Measurements from ENCODE around the gene ALDH3A1.

ALDH3A1 gene

DNA sequence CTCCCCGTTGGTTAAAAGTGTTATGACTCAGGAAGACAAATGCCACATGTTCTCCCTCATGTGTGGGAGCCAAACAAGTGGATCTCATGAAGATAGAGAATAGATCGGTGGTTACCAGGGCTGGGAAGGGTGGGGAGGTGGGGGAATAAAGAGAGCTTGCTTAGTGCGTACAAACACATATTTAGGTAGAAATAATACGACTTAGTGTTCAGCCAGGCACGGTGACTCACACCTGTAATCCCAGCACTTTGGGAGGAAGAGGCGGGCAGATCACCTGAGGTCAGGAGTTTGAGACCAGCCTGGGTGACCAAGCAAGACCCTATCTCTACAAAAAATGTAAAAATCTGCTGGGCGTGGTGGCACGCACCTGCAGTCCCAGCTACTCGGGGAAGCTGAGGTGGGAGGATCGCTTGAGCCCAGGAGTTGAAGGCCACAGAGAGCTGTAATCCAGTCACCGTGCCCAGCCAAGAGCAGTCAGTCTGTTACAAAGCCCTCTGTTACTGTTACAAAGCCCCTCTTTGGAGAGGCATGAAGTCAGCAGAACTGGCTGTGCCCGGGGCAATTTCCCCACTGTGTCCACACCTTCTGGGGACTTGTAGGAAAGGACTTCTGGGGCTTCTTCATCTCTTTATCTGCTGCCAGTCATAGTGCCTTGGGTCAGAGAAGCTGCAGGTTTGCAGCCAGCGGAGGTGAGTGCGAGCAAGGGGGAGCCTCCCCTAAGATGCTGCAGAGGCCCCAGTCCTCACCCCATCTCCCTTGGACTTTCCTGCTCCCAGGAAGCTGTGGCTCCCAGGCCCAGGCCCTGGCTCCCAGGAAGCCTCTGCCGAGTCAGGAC is 4.3 kb upstream of the ALDH3A1 start:
- Mint-ChIP-seq H3K36me3 (no peaks in the 10 kb centered on the region), H3K27me3 (peaks cover 11% of the 10 kb centered on the region), H3K4me3 (no peak overlapping the region), H3K4me1 (ENCODE audit: low read depth) (no peaks in the 10 kb centered on the region), H3K9me3 (ENCODE audit: low read depth) (no peaks in the 10 kb centered on the region), H3K27ac (no peak overlapping the region)

DNA sequence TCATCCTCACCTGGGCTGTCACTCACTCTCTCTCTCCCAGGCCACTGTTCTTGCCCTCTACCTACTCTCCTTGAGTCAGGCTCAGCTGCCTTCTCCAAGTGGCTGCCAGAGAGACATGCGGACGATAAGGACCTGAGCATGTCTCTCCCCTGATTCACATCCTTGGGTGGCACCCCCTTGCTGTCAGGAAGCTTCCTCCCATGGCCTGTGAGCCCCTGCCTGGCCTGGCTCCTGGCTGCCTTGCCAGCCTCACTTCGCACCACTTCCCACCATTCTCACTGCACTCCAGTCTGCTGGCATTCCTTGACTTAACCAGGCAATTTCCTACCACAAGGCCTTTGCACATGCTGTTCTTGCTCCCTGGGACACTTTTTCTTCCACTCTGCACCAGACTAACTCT is 2.7 kb upstream of the ALDH3A1 start:
- H3K27ac Mint-ChIP-seq, result peak overlapping the region; percentile 19
- H3K4me3 Mint-ChIP-seq, result no peak overlapping the region
- H3K4me1 Mint-ChIP-seq (ENCODE audit: low read depth), result no peaks in the 10 kb centered on the region
- no peaks in the 10 kb centered on the region for H3K9me3 Mint-ChIP-seq (ENCODE audit: low read depth)
- H3K27me3 Mint-ChIP-seq, result peaks cover 11% of the 10 kb centered on the region
- H3K36me3 Mint-ChIP-seq, result no peaks in the 10 kb centered on the region

DNA sequence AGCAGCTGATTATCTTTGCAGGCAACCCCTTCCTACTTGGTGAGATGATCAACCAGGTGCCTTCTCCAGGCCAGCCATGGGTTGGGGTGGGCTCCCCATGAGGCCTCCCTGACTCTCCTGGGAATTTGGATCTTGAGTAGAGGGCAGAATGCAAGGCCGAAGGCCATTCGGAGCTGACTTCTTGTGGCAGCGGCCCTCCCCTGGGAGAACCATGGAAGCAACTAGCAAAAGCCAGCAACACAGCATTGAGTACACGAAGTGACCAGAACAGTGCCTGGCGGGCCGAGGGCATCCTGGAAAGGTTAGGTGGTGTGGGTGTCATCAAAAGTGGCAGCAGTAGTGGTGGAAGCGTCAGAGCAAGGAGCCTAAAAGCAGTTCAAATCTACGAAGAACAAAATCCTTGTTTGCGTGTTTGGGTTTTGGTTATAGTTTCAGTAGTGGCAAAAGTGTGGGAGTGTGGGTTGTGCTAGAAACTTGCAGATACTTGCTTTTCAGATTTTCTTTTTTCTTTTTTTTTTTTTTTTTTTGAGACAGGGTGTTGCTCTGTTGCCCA is 2.0 kb upstream of the ALDH3A1 start:
- Mint-ChIP-seq H3K27me3 (peaks cover 9% of the 10 kb centered on the region), H3K9me3 (ENCODE audit: low read depth) (no peaks in the 10 kb centered on the region), H3K27ac (no peak overlapping the region), H3K4me3 (no peak overlapping the region), H3K36me3 (no peaks in the 10 kb centered on the region), H3K4me1 (ENCODE audit: low read depth) (no peaks in the 10 kb centered on the region)

DNA sequence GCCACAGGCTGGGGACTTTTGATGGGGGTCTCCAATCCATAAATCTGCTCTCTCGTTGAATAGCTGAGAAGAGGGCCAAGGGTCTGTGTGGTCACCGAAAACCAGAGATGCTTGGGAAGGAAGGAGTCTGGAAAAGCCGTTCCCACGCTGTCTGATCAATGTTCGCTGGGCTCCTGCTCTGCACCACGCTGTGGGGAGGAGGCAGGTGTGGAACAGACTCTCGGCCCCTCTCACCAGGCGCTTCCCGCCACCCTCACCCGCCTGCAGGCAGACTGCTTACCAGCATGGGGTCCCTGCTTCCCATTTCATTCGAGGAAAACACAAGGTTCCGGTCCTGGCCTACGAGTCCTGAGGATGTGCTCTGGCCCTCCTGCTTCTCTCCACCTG is 702 bp upstream of the ALDH3A1 start:
- no peaks in the 10 kb centered on the region for H3K36me3 Mint-ChIP-seq
- no peak overlapping the region for H3K27ac Mint-ChIP-seq
- H3K4me3 Mint-ChIP-seq, result no peak overlapping the region
- no peaks in the 10 kb centered on the region for H3K9me3 Mint-ChIP-seq (ENCODE audit: low read depth)
- H3K27me3 Mint-ChIP-seq, result peaks cover 8% of the 10 kb centered on the region
- H3K4me1 Mint-ChIP-seq (ENCODE audit: low read depth), result no peaks in the 10 kb centered on the region

DNA sequence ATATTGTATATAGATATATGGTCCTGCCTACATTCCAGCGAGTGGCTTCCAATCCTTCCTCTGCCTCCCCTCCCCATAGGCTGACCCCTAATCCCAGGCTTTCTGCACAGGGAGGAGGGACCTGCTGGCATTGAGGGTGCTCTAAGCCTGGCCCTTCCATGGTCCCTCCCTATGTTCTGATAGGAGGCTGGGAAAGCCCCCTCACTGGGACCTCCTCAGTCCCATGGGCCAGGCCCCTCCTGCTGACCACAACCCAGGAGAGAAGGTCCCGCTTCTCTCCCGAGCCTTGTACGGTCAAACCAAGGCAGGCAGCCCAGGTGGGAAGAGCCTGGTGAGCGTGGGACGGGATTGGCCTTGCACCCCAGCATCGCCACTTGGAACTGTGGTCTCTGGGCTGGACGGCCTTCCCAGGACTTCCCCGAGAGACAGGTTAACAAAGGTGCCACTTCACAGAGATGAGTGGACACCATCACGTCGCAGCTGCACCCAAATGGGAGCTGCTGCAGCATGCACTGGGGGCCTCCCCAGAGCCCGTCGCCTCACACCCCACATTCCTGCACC is 859 bp downstream of the ALDH3A1 start:
- peaks cover 8% of the 10 kb centered on the region for H3K27me3 Mint-ChIP-seq
- H3K4me1 Mint-ChIP-seq (ENCODE audit: low read depth), result no peaks in the 10 kb centered on the region
- no peak overlapping the region for H3K4me3 Mint-ChIP-seq
- no peaks in the 10 kb centered on the region for H3K36me3 Mint-ChIP-seq
- H3K27ac Mint-ChIP-seq, result no peak overlapping the region
- H3K9me3 Mint-ChIP-seq (ENCODE audit: low read depth), result no peaks in the 10 kb centered on the region

DNA sequence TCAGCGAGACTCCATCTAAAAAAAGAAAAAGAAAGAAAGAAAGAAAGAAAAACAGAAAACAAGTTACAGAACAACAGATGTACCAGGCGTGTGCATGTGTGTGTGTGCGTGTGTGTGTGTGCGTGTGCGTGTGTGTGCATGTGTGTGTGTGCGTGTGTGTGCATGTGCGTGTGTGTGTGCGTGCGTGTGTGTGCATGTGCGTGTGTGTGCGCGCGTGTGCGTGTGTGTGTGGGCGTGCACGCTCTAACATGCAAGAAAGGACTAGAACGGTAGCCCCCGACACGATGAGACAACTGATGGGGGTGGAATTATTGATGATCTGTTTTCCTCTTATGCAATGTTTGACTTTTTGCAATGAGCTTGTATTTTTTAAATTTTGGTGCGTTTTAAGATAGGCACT is 1.6 kb downstream of the ALDH3A1 start:
- H3K36me3 Mint-ChIP-seq, result no peaks in the 10 kb centered on the region
- H3K4me1 Mint-ChIP-seq (ENCODE audit: low read depth), result no peaks in the 10 kb centered on the region
- peaks cover 8% of the 10 kb centered on the region for H3K27me3 Mint-ChIP-seq
- H3K4me3 Mint-ChIP-seq, result no peak overlapping the region
- H3K9me3 Mint-ChIP-seq (ENCODE audit: low read depth), result no peaks in the 10 kb centered on the region
- H3K27ac Mint-ChIP-seq, result no peak overlapping the region

DNA sequence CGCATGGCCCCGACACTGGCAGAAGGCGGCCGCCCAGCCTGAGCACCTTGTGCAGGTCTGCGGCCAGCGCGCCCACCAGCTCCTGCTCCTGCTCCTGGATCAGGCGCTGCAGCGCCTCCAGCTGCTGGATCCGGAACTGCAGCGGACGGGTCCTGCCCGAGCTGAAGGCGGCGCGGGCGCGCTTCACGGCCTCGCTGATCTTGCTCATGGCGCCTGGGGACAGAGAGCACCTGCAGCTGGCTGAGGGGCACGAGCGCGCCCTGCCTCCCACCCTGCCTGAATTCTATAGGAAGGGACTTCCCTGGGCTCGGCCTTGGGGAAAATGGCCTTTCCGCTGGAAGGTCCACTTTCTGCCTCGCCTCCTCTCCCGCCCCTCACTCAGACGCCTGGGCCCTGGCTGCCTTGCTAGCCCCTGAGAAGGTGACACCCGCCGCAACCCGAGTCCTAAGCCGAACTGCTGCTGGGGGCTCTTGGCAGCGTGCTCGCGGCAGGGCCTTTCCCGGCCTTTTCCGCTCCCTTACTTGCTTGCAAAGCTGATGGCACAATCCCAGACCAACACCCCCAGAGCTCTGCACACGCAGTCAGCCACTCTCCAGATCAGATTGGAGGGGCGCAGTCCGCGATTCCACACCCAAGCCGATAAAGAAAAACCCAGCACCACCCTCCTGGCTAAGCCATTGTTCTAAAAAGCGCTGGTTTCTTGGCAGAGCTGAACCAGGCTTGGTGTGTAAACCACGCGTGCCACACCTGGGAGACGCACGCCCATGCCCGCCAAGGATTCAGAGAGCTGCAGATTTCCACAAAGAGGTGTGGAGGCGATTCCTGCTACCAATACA is 3.0 kb downstream of the ALDH3A1 start:
- Mint-ChIP-seq H3K9me3 (ENCODE audit: low read depth) (no peaks in the 10 kb centered on the region), H3K27me3 (peaks cover 3% of the 10 kb centered on the region), H3K4me1 (ENCODE audit: low read depth) (no peaks in the 10 kb centered on the region), H3K36me3 (no peaks in the 10 kb centered on the region), H3K27ac (no peak overlapping the region), H3K4me3 (peak overlapping the region; percentile 69)

DNA sequence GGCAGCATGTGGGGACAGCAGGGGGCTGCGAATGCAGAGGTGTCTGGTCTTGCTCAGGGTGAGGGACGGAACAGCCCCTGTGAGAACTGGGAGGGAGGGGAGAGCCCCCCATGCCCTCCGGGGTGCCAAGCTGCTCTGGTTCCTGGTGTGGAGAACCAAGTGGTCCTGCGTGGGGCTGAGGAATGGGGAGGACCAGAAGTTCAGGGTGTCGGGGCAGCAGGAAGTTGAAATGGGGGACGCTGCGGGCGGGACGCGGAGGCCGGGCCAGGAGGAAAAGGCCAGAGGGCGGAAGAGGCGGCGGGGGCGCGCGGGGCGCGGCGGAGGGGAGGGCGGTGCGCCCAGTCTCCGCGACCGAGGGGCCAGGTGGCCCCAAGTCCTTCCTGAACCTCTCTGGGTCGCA is 3.6 kb downstream of the ALDH3A1 start:
- Mint-ChIP-seq H3K4me1 (ENCODE audit: low read depth) (no peaks in the 10 kb centered on the region), H3K36me3 (no peaks in the 10 kb centered on the region), H3K9me3 (ENCODE audit: low read depth) (no peaks in the 10 kb centered on the region), H3K27me3 (peaks cover 2% of the 10 kb centered on the region), H3K27ac (no peak overlapping the region), H3K4me3 (peak overlapping the region; percentile 79)

DNA sequence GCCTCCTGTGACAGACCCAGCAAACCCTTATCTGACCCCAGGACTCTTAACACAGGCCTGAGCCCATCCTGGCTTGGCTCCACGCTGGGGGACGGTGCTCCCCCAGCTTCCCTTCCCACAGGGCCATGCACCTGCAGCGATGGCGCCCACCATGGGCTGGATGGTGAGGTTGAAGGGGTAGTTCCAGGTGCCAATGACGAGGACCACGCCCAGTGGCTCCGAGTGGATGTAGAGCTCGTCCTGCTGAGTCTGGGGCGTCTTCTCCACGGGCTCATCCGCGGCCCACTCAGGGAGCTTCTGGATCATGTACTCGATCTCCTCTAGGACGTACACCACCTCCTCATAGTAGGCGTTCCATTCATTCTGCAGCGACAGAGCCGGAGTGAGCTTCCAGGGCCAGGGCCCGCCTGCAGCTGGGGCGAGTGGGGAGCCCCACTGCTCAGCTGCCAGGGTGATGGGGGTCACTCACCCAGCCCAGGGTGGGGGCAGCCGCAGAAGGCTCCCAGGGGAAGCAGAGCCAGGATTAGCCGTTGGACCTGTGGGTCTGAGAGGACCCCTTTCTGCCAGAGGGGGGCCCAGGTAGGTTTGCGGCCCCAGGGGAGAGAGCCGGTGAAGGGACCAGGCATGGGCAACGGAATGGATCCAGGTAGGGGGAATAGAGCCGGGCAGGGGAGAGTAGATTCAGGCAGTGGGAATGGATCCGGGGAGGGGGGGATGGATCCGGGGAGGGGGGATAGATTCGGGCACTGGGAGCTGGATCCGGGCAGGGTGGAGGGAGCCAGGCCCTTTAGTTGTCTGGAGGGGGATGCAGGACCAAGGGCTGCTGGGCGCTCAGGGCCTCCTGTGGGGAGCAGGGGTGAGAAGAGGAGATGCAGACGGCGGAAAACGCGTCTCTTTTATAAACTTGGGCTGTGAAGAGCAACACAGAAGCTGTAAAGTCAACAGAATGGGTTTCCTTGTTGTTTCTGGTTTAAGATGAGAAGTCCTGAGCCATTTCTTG is 4.7 kb downstream of the ALDH3A1 start:
- no peak overlapping the region for H3K27ac Mint-ChIP-seq
- H3K36me3 Mint-ChIP-seq, result no peaks in the 10 kb centered on the region
- H3K9me3 Mint-ChIP-seq (ENCODE audit: low read depth), result no peaks in the 10 kb centered on the region
- H3K4me3 Mint-ChIP-seq, result peak overlapping the region; percentile 42
- no peaks in the 10 kb centered on the region for H3K4me1 Mint-ChIP-seq (ENCODE audit: low read depth)
- H3K27me3 Mint-ChIP-seq, result no peaks in the 10 kb centered on the region

DNA sequence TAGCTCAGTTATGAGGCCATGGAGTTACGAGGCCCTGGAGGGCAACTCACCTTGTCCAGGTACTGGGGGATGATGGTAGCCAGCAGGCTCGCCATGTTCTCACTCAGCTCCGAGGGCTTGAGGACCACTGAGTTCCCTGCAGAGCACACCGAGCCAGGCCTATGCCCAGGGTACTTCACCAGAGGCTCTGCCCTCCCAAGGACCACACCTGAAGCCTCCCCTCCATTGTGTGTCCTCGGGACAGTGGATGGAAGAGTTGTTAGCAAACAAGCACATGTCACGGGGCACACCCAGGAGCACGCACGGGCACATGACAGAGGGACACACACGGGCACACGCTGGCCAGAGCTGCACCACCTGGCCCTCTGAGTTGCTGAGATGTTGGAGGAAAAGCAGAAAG is 5.6 kb downstream of the ALDH3A1 start:
- H3K4me1 Mint-ChIP-seq (ENCODE audit: low read depth), result no peaks in the 10 kb centered on the region
- H3K27me3 Mint-ChIP-seq, result no peaks in the 10 kb centered on the region
- no peaks in the 10 kb centered on the region for H3K36me3 Mint-ChIP-seq
- no peak overlapping the region for H3K27ac Mint-ChIP-seq
- H3K4me3 Mint-ChIP-seq, result peak overlapping the region; percentile 13
- H3K9me3 Mint-ChIP-seq (ENCODE audit: low read depth), result no peaks in the 10 kb centered on the region

DNA sequence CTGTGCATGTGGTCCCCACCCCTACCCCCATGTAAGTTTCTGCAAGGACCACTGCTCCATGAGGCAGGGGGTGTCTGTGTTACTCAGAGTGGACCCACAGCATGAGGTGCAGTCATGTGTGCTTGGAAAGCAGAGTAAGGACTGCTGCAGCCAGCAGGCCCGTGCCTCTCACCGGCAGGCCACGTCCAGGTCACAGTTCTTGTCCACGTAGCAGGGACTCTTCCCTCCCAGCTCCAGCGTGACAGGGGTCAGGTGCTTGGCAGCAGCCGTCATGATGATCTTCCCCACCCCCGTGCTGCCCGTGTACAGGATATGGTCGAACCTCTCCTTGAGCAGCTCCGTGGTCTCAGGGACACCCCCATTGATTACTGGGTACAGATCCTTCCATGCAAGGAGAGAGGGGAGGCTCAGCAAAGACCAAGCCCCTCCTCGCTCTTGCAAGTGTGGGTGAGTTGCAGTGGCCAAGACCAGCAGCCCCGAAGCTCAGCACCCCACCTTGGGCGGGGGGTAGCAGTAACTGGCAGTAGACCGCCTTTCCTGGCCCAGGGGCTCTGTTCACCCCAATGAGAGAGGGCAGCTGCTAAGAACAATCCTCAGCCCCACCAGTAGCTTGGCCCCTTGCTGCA is 6.2 kb downstream of the ALDH3A1 start:
- Mint-ChIP-seq H3K9me3 (ENCODE audit: low read depth) (no peaks in the 10 kb centered on the region), H3K4me3 (no peak overlapping the region), H3K36me3 (no peaks in the 10 kb centered on the region), H3K27ac (no peak overlapping the region), H3K4me1 (ENCODE audit: low read depth) (no peaks in the 10 kb centered on the region), H3K27me3 (no peaks in the 10 kb centered on the region)

DNA sequence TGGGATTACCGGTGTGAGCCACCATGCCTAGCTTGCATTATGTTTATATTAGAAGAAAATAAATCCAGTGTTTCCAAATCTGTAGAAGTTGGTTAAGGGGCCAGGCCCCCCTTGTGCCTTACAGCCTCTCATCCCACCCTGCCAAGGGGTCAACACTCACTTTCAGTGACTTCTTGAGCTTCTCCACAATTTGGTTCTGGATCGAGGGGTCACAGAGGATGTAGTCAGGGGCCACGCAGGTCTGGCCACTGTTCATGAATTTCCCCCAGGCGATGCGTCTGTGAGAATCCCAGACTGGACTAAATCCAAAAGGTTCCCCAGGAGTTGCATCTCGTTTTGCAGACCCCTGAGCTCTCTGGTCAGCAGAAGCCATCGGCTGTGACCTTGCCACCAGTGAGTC is 7.2 kb downstream of the ALDH3A1 start:
- Mint-ChIP-seq H3K4me3 (no peak overlapping the region), H3K9me3 (ENCODE audit: low read depth) (no peaks in the 10 kb centered on the region), H3K4me1 (ENCODE audit: low read depth) (no peaks in the 10 kb centered on the region), H3K36me3 (no peaks in the 10 kb centered on the region), H3K27me3 (no peaks in the 10 kb centered on the region), H3K27ac (no peak overlapping the region)

DNA sequence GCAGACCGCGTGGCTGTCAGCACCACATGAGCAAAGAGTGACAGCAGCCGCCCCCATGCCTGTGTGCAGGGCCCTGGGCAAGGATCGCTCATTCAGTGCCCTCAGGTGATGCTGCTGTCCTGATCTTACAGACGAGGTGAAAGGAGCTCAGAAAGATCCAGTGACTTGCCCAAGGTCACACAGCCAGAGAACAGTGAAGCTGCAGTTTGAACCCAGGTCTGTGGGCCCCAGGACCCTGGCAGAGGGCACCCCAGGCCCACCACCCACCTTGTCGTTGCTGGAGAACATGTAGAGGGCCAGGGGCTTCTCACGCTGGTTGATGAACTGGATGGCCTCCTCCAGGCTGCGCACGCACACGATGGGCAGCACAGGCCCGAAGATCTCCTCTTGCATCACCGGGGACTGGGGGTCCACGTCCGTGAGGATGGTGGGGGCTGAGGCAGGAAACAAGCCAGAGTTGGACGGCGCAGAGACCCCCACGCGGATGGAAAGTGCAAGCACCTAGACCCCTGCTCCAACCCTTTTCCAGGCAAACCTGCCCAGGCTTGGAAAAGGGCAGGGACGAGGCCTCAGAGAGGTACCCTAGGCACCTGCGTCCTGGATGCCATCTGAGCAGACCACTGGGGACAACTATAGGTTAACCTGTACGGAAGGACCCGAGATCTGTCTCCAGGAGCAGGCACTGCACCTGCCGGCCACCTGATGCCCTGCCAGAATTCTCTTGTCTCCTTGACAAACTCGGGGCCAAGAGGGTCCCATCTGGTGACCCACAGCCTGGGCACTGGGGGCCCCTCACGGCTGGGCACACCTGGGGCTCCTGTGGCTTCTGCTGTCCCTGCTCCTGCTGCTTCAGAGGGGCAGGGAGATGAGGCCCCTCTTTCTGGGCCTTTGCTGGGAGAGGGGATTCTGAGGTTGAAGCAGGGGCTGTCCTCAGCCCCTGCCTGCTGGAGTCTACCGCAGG is 8.6 kb downstream of the ALDH3A1 start:
- H3K27ac Mint-ChIP-seq, result no peak overlapping the region
- H3K9me3 Mint-ChIP-seq (ENCODE audit: low read depth), result no peaks in the 10 kb centered on the region
- no peaks in the 10 kb centered on the region for H3K4me1 Mint-ChIP-seq (ENCODE audit: low read depth)
- H3K36me3 Mint-ChIP-seq, result no peaks in the 10 kb centered on the region
- no peaks in the 10 kb centered on the region for H3K27me3 Mint-ChIP-seq
- H3K4me3 Mint-ChIP-seq, result no peak overlapping the region

Data from activated naive CD8-positive, alpha-beta T cell (primary cell).